H1 (cell line): ENCODE results near the gene TP53. TPM values are rescaled to one million over a fixed set of nuclear protein-coding genes. Genes with fewer than 3 reads are reported as not detected.

Experiments used
- ASH2L ChIP-seq: fragments of 200-600, 300-600 bp; sonication (generic); IDR thresholded peaks from one replicate; pipeline ENCODE4 v1.7.1; 2017; ENCODE audit warnings: low read length
- BACH1 ChIP-seq: IDR thresholded peaks from 2 replicates; pipeline ENCODE4 v1.6.1; 2012; ENCODE audit warnings: low read length, improper control_type of control experiment
- BRCA1 ChIP-seq: IDR thresholded peaks from 2 replicates; pipeline ENCODE4 v1.6.1; 2012; ENCODE audit warnings: low read depth, low read length, improper control_type of control experiment
- CEBPB ChIP-seq: IDR thresholded peaks from 2 replicates; pipeline ENCODE4 v1.6.1; 2012; ENCODE audit warnings: low read depth, low read length
- CHD2 ChIP-seq: IDR thresholded peaks from 2 replicates; pipeline ENCODE4 v1.6.1; 2012; ENCODE audit warnings: low read length, improper control_type of control experiment
- CTCF ChIP-seq, 3 experiments: IDR thresholded peaks; 1 replicate in 2 of 3; 2 replicates in 1 of 3; pipeline versions ENCODE4 v1.5.1 to v1.6.1; 2011; ENCODE audit warnings: low read length in 3 of 3, mild to moderate bottlenecking in 3 of 3, inconsistent platforms in 2 of 3, low read depth in 1 of 3, moderate library complexity in 1 of 3; ENCODE audit not compliant: insufficient read depth in 1 of 3; ENCODE audit errors: control extremely low read depth in 1 of 3
- E2F6 ChIP-seq: IDR thresholded peaks from 2 replicates; pipeline ENCODE4 v1.6.1; 2012; ENCODE audit warnings: inconsistent platforms
- HDAC6 ChIP-seq: IDR thresholded peaks from one replicate; pipeline ENCODE4 v1.7.1; 2012; ENCODE audit warnings: low read depth, mild to moderate bottlenecking, inconsistent platforms, low read length, moderate library complexity
- JUN ChIP-seq: IDR thresholded peaks from 2 replicates; pipeline ENCODE4 v1.6.1; 2011; ENCODE audit warnings: low read depth, mild to moderate bottlenecking, improper control_type of control experiment, low read length
- KDM4A ChIP-seq: IDR thresholded peaks from one replicate; pipeline ENCODE4 v1.7.1; 2012; ENCODE audit warnings: low read depth, mild to moderate bottlenecking, moderate library complexity, low read length, inconsistent platforms; ENCODE audit not compliant: severe bottlenecking
- MAX ChIP-seq: IDR thresholded peaks from 2 replicates; pipeline ENCODE4 v1.6.1; 2012; ENCODE audit warnings: inconsistent platforms
- PHF8 ChIP-seq: fragments of 200-600 bp; sonication (generic); conservative IDR thresholded peaks from 2 replicates; pipeline ENCODE4 v1.7.1; 2012; ENCODE audit warnings: low read depth, mild to moderate bottlenecking, inconsistent platforms, low read length, moderate library complexity
- POLR2A ChIP-seq, 2 experiments: IDR thresholded peaks; 1 replicate in 1 of 2; 2 replicates in 1 of 2; pipeline ENCODE4 v1.6.1; 2011; ENCODE audit warnings: low read depth in 2 of 2, low read length in 2 of 2, mild to moderate bottlenecking in 2 of 2; ENCODE audit errors: control extremely low read depth in 1 of 2
- SIRT6 ChIP-seq: IDR thresholded peaks from one replicate; pipeline ENCODE4 v1.7.1; 2012; ENCODE audit warnings: low read length, inconsistent platforms
- SIX5 ChIP-seq: IDR thresholded peaks from 2 replicates; pipeline ENCODE4 v1.6.1; 2011; ENCODE audit warnings: mild to moderate bottlenecking, low read depth, low read length
- TAF1 ChIP-seq: IDR thresholded peaks from 2 replicates; pipeline ENCODE4 v1.6.1; 2011; ENCODE audit warnings: mild to moderate bottlenecking, low read depth, low read length
- TBP ChIP-seq: IDR thresholded peaks from 2 replicates; pipeline ENCODE4 v1.6.1; 2011; ENCODE audit warnings: low read depth, low read length, improper control_type of control experiment
- YY1 ChIP-seq: IDR thresholded peaks from 2 replicates; pipeline ENCODE4 v1.6.1; 2011; ENCODE audit warnings: low read depth, mild to moderate bottlenecking, low read length
- polyA plus RNA-seq, 7 experiments: library from polyadenylated mRNA; depleted of rRNA in 3 of 7; stranded (reverse) in 5 of 7; unstranded in 2 of 7; fragments of >200 nt in 5 of 7; fragments of 200-250 nt in 2 of 7; gene quantifications; 1 replicate in 5 of 7; 2 replicates in 1 of 7; 4 replicates in 1 of 7; pipeline versions ENCODE4 v1.2.1 to v1.2.3, GENCODE V29; 2011 to 2013; ENCODE audit warnings: missing spikeins in 2 of 7, mixed read lengths in 2 of 7
- total RNA-seq: library from RNA; stranded (reverse); fragmentation: NEBNext Ultra II Directional; extraction: Animal tissue kit (Norgen Biotek cat#: 25700); gene quantifications from 2 replicates; pipeline ENCODE4 v1.2.1, GENCODE V29; 2021

The TP53 gene
- total and polyA plus RNA-seq, 2 of the 8 experiments (the other 6 are each of a cell fraction or from before 2014, with no cell fraction given) = 143 to 198 TPM

GRCh38 chr17:7687908-7688807, 868 bp upstream of the TP53 start, which contains the start of gene WRAP53 (continued):
- TF ChIP-seq BACH1 (peak; percentile 85), ASH2L (peak; percentile 49), SIX5 (peak; percentile 90), E2F6 (peak; percentile 62), SIRT6 (no peak), POLR2A (IDR thresholded peaks at IDR 0.05; ENCODE audit: control extremely low read depth in 1 of 2, low read depth in 2 of 2, low read length in 2 of 2) (peak in 1 of 2 experiments; percentile 77; a peak in 2 of 3 replicates), MAX (peak; percentile 31), JUN (no peak), BRCA1 (peak; percentile 66), CEBPB (peak; percentile 30; the same call in 1 of the 2 replicates), TAF1 (peak; percentile 83), YY1 (peak; percentile 84), HDAC6 (no peak), CHD2 (peak; percentile 91), PHF8 (peak; percentile 37; the same call in 1 of the 2 replicates), TBP (peak; percentile 77), KDM4A (peak; percentile 80), CTCF (IDR thresholded peaks at IDR 0.05; ENCODE audit: control extremely low read depth in 1 of 3, insufficient read depth in 1 of 3, low read depth in 1 of 3, low read length in 3 of 3) (peak; percentile 91 to 99 (median 93))
